Measurements from ENCODE around the gene RXRA.

Gene RXRA

GRCh38 chr9:134460896-134461295 is 134.6 kb downstream of the RXRA start:
- Histone ChIP-seq H3K36me3 (no peaks in the 10 kb centered on the region), H3K4me3 (ENCODE audit: low read depth in 1 of 2, low read length in 1 of 2) (no peak overlapping the region), H3K27me3 (peaks cover 20% of the 10 kb centered on the region), H3K4me1 (ENCODE audit: control insufficient read depth in 1 of 2, insufficient read depth in 1 of 2, low read depth in 1 of 2, low read length in 1 of 2) (peaks cover 11 to 12% of the 10 kb centered on the region in 2 experiments), H3K27ac (no peak overlapping the region), H3K9me3 (no peaks in the 10 kb centered on the region)
- no peak for TF ChIP-seq CTCF (IDR thresholded peaks at IDR 0.05)

- Histone ChIP-seq H3K9me3 (no peaks in the 10 kb centered on the region), H3K27ac (no peak overlapping the region), H3K4me3 (ENCODE audit: low read depth in 1 of 2, low read length in 1 of 2) (no peak overlapping the region), H3K4me1 (ENCODE audit: control insufficient read depth in 1 of 2, insufficient read depth in 1 of 2, low read depth in 1 of 2, low read length in 1 of 2) (peaks cover 6 to 7% of the 10 kb centered on the region in 2 experiments), H3K36me3 (no peaks in the 10 kb centered on the region), H3K27me3 (peaks cover 20% of the 10 kb centered on the region)
- no peak for TF ChIP-seq CTCF (IDR thresholded peaks at IDR 0.05)
Observed at GRCh38 chr9:134461426-134461982, 135.2 kb downstream of the RXRA start.

GRCh38 chr9:134462318-134462717 is 136.1 kb downstream of the RXRA start:
- no peaks in the 10 kb centered on the region for H3K9me3 ChIP-seq
- H3K27ac ChIP-seq, result no peak overlapping the region
- TF ChIP-seq CTCF (IDR thresholded peaks at IDR 0.05), result no peak
- H3K27me3 ChIP-seq, result peaks cover 20% of the 10 kb centered on the region
- H3K4me1 ChIP-seq (ENCODE audit: control insufficient read depth in 1 of 2, insufficient read depth in 1 of 2, low read depth in 1 of 2, low read length in 1 of 2), result no peaks in the 10 kb centered on the region
- no peaks in the 10 kb centered on the region for H3K36me3 ChIP-seq
- no peak overlapping the region for H3K4me3 ChIP-seq (ENCODE audit: low read depth in 1 of 2, low read length in 1 of 2)

- no peak for TF ChIP-seq CTCF (IDR thresholded peaks at IDR 0.05)
- H3K9me3 ChIP-seq, result no peaks in the 10 kb centered on the region
Observed at GRCh38 chr9:134463280-134463679, 137.0 kb downstream of the RXRA start.

GRCh38 chr9:134466869-134467616 is 140.8 kb downstream of the RXRA start:
- Histone ChIP-seq H3K4me3 (ENCODE audit: low read depth in 1 of 2, low read length in 1 of 2) (no peak overlapping the region), H3K4me1 (ENCODE audit: control insufficient read depth in 1 of 2, insufficient read depth in 1 of 2, low read depth in 1 of 2, low read length in 1 of 2) (no peaks in the 10 kb centered on the region), H3K27me3 (peaks cover 20% of the 10 kb centered on the region), H3K36me3 (no peaks in the 10 kb centered on the region), H3K27ac (no peak overlapping the region), H3K9me3 (no peaks in the 10 kb centered on the region)
- no peak for TF ChIP-seq CTCF (IDR thresholded peaks at IDR 0.05)

More at GRCh38 chr9:134463280-134463679, 137.0 kb downstream of the RXRA start:
- Histone ChIP-seq H3K36me3 (no peaks in the 10 kb centered on the region), H3K27me3 (peaks cover 20% of the 10 kb centered on the region), H3K27ac (no peak overlapping the region), H3K4me1 (ENCODE audit: control insufficient read depth in 1 of 2, insufficient read depth in 1 of 2, low read depth in 1 of 2, low read length in 1 of 2) (no peaks in the 10 kb centered on the region), H3K4me3 (ENCODE audit: low read depth in 1 of 2, low read length in 1 of 2) (no peak overlapping the region)
